ENCODE data around the gene GABRR1.

DNA sequence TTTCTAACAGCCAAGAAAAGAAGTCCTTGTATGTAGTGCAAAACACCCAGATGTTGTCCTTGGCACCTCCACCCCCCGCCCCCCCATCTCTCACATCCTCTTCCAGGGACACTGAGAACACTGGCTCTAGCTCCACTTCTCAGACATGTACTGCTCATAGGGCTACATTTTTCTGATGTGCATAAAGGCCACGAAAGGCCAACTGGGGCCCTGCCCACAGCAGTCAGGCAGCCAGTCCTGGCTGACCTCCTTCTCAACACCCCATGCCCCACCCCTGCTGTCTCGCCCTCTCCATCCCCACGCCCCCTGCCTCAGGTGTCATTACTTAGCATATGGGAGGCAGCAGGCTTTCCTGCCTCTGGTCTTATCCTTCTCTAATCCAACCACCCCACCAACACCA, 11.3 kb downstream of the GABRR1 start:
- TF ChIP-seq, protein P1, sequence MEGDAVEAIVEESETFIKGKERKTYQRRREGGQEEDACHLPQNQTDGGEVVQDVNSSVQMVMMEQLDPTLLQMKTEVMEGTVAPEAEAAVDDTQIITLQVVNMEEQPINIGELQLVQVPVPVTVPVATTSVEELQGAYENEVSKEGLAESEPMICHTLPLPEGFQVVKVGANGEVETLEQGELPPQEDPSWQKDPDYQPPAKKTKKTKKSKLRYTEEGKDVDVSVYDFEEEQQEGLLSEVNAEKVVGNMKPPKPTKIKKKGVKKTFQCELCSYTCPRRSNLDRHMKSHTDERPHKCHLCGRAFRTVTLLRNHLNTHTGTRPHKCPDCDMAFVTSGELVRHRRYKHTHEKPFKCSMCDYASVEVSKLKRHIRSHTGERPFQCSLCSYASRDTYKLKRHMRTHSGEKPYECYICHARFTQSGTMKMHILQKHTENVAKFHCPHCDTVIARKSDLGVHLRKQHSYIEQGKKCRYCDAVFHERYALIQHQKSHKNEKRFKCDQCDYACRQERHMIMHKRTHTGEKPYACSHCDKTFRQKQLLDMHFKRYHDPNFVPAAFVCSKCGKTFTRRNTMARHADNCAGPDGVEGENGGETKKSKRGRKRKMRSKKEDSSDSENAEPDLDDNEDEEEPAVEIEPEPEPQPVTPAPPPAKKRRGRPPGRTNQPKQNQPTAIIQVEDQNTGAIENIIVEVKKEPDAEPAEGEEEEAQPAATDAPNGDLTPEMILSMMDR (IDR thresholded peaks at IDR 0.05; ENCODE audit: borderline replicate concordance, extremely low read depth, low read length, poor library complexity, severe bottlenecking) = no peak
- TF ChIP-seq EZH2 (IDR thresholded peaks at IDR 0.05; ENCODE audit: borderline replicate concordance, low read depth, low read length, severe bottlenecking) = no peak

Measured in DND-41 (cell line).